Activated CD4-positive, alpha-beta T cell treated with anti-CD3 and anti-CD28 coated beads, Interleukin-2, Interleukin-4, amounts not matched to agents 100 ng/mL and 50 ng/mL, durations not matched to agents 16 hours and 8 hours (primary cell): ENCODE data around the gene WWOX.

Experiments used
- DNase-seq: peaks from one replicate; pipeline ENCODE4 v3.0.0-alpha.2; 2020; ENCODE audit warnings: low spot score

WWOX gene

DNA sequence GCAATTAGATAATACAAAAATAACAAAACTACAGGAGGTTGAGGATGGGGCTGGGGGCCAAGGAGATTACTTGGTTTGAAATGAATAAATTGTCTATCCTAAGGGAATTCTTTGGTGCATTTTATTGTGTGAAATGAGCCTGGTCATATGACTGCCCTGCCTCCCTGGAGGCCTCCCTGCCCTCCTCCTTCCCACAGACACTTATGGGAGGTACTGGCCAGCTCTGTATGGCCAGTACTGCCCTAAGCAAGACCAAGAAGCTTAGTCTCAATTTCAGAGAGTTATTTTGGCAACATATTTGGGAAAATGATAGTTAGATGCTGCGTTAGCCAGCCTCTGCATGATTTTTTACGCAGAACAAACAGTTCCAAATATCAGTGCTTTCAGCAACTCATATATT lies 511.9 kb downstream of the WWOX start:
- no peak for DNase-seq

GRCh38 chr16:78619811-78620210 lies 520.4 kb downstream of the WWOX start:
- no peak for DNase-seq

- DNase-seq, result no peak
These were observed 520.8 kb downstream of the WWOX start for GRCh38 chr16:78620291-78620690.

- DNase-seq, result no peak
These were observed 524.3 kb downstream of the WWOX start for GRCh38 chr16:78623796-78624195.

GRCh38 chr16:78624366-78624765 lies 524.9 kb downstream of the WWOX start:
- DNase-seq, result no peak

DNA sequence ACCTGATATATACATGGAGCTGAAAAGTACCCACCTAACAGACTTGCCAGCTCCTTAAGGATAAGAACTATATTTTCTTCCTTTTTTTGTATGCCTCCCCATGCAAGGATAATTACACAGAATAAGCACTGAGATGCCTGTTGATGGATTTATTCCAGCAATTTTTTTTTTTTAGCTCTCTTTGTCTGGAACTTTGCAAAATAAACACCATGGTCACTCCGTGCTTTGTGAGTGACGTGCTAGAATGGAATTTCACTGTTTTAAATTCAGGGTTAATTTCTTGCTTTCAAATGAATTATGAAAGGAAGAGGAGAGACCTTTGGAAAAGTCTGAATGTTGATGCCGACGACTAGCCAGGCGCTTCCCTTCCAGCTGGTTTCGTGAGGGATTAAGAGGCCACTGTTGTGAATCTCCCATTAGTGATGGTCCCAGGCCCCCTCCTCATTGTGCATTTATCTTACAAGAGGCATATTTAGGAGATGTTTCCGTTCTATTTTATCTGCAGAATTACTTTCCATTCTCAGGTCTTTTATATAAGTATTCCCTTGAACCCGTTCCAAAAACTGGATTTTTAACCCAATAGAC lies 529.1 kb downstream of the WWOX start:
- no peak for DNase-seq

DNA sequence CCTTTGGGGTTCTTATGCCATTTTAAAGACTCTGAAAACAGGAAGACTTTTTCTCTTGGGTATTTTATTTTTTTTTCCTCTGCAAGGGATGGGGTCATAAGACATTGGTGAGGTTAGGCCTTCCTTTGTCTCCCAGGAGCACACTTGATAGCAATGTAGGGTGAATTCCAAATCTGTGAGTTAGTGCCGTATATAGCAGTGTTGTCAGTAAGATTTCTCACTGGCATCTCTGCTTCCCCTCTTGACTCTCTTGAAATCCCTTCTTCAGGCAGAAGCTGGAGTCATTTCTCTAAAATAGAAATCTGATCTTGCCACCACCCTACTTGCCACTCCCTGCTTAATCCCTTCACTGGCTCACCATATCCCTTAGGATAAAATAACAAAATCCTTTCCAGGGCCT lies 529.7 kb downstream of the WWOX start:
- DNase-seq, result no peak

DNA sequence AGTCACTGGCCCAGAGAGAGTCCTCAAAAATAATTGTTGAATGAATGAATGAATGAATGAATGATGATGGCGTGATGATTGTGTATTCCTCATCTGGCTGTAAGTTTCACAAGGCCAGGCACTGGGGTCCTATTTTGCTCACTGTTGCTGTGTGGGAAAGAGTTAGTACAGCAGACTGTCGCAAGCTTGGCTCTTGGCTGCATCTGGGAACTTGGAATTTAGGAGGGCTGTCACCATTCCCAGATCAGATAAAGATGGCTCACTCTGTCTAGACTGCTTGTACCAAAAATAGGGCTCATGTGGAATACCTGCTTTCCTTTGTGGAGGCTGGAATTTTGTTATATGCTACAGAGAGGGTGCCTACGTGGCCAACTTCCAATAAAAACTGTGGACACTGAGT lies 530.6 kb downstream of the WWOX start:
- DNase-seq, result no peak

DNA sequence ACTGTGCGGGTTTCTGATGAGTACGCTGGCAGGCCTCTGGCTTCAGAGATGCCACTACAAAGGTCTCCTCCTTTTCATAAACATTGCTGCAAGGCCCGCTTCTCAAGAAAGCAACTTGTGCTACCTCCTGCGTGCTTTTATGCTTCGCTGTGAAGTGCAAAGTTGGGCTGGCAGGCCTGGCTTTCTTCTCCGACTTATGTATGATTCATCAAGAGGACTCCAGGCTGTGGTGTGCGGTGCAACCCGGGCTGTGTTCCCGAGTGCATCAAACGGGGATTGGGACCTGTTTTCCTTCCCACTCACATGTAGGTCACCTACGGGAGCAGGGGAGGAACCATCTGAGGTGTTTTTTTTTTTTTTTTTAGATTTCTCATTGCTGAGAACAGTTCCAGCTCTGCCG lies 534.1 kb downstream of the WWOX start:
- DNase-seq, result no peak

GRCh38 chr16:78635807-78636206 lies 536.4 kb downstream of the WWOX start:
- no peak for DNase-seq

- DNase-seq, result no peak
These were observed 538.9 kb downstream of the WWOX start for GRCh38 chr16:78638371-78638770.

- no peak for DNase-seq
These were observed 540.3 kb downstream of the WWOX start for GRCh38 chr16:78639775-78640174.

GRCh38 chr16:78640886-78641285 lies 541.4 kb downstream of the WWOX start:
- no peak for DNase-seq

- DNase-seq, result no peak
These were observed 542.0 kb downstream of the WWOX start for GRCh38 chr16:78641433-78641832.

DNA sequence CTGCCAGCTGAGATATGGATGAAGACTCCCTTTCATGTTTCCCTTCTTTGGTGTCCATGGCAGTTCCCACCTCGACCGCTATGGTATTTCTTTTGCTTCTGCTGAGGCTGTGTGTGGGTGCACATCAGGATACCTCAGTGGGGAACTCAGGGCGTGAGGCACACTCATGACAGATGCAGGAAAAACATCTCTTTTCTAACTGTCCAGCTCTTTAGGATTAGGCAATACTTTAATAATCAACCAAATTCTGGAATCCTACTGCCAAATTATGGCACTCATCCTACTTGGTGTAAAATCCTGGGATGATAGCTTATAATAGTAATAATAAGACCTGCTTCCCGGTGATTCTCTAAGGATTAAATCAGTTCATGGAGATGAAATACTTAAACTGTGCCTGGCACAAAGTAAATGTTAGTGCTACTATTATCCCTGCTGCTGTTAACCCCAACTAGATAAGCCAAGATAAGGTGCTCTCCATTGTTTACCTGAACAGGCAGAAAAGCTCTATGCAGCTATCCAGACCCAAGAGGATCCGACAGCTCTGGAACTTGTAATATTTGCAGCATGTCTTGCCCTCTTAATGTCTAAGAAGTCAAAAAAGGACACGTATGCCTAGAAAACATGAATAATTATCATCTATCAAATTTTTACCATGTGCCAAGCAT lies 543.3 kb downstream of the WWOX start:
- no peak for DNase-seq

DNA sequence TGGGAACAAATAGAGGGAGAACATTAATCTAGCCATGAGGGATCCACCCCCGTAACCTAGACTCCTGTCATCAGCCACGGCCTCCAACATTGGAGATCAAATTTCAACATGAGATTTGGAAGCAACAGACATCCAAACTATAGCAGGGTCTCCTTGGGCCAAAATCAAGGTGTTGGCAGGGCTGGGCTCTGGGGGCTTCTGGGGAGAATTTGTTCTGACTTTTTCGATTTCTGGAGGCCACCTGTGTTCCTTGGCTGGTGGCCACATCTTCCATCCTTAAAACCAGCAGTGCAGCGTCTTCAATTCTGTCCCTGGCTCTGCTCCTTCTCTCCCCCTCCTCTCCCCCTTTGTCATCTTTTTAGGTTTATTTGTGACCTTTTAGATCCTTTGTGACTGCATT lies 546.2 kb downstream of the WWOX start:
- DNase-seq, result no peak

GRCh38 chr16:78647019-78647418 lies 547.6 kb downstream of the WWOX start:
- no peak for DNase-seq

GRCh38 chr16:78647491-78647890 lies 548.0 kb downstream of the WWOX start:
- no peak for DNase-seq

DNA sequence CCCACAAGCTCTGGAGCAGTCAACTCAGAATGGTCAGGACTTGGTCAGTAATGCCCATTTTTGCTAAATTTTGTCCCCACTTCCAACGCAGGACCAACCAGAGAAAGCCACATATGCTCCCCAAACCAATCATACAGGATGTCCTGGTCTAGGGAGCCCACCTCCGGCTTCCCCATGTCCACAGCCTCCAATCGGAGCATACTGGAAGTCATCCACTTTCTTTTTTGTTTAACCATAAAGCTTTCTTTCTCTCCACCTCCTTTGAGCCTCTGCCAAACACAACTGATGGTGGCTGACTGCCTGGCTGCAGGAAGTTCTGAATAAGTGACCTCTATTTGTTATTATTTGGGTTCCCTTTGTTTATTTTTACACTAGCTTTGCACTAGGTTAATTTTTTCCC lies 549.1 kb downstream of the WWOX start:
- DNase-seq, result no peak

DNA sequence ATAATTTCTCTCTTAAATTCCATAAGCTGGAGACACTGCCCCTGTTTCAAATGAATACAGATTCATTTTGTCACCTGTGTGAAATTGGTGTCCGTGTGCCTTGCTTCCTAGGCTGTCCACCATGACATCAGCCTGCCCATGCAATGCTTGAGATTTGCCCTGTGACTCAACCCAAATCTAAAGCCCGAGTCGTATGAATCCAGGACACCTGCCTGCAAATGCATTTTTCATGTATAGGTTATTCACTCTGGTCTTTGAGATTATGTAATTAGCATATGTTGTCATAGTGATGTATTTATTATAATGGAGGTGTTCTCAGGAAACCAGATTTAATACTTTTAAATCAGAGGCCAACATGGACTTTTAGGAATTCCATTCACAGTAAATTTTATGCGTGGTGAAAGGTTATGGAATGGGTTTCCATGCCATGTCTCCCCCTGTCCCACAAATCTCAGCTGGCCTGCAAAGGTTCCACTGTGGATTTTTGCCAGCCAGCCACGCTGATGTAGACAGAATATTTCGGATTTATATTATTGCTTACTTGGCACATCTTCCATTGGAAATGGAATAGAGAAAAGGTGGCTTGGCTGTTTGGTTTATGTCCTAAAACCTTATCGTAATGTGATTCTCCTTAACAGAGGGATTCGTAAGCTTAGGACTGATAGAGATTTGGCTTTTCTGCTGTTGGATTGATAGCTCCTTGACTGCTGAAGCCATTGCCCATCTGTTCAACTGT lies 551.1 kb downstream of the WWOX start:
- no peak for DNase-seq

- DNase-seq, result no peak
These were observed 555.5 kb downstream of the WWOX start for GRCh38 chr16:78654929-78655328.

GRCh38 chr16:78655331-78656113 lies 556.1 kb downstream of the WWOX start:
- no peak for DNase-seq

DNA sequence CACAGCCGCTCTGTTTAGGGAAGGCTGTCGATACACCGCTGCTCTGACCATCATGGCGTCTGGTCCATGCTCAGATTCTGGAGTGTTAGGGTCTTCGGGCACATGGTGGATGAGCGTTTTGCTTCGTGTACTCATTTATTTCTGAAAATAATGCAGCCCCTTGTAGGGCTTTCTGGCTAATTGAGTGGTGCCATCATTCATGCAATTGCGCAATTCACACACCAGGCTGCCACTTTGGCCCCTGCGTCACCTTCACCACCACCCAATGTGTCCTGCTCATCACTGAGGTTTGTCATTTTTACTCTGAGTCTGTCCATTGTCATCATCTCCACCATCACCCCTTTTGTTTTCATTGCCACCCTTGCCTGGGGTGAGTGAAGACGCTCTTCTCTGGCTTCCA lies 557.4 kb downstream of the WWOX start:
- no peak for DNase-seq
